ENCODE measurements around the gene OR5H15.

- TF ChIP-seq, protein P1, sequence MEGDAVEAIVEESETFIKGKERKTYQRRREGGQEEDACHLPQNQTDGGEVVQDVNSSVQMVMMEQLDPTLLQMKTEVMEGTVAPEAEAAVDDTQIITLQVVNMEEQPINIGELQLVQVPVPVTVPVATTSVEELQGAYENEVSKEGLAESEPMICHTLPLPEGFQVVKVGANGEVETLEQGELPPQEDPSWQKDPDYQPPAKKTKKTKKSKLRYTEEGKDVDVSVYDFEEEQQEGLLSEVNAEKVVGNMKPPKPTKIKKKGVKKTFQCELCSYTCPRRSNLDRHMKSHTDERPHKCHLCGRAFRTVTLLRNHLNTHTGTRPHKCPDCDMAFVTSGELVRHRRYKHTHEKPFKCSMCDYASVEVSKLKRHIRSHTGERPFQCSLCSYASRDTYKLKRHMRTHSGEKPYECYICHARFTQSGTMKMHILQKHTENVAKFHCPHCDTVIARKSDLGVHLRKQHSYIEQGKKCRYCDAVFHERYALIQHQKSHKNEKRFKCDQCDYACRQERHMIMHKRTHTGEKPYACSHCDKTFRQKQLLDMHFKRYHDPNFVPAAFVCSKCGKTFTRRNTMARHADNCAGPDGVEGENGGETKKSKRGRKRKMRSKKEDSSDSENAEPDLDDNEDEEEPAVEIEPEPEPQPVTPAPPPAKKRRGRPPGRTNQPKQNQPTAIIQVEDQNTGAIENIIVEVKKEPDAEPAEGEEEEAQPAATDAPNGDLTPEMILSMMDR (IDR thresholded peaks at IDR 0.05; ENCODE audit: insufficient read depth, low read depth, low read length) = no peak
- no peak for TF ChIP-seq EZH2 (IDR thresholded peaks at IDR 0.05; ENCODE audit: insufficient read depth, low read length)
These were observed 42.7 kb downstream of the OR5H15 start for GRCh38 chr3:98209244-98209643.

Data from astrocyte (in vitro differentiated cells and primary cell).